ENCODE data around the gene ABCD1.

The ABCD1 gene

DNA sequence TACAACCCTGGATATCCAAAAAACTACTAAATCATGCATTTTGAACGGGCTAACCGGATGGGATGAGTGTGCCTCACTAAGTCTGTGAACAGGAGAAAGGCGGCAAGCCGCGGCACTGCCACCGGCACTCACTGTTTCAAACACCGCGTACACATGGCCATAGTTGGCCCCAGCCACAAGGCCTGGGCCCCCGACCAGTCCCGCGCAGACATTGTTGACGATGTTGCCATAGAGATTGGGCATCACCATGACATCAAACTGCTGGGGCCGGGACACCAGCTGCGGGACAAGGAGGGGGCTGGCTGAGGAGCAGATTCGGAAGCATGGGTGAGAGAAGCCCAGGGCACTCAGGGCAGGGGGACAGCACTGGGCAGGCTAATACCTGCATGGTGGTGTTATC, 62.0 kb downstream of the ABCD1 start:
- H3K4me3 Mint-ChIP-seq = no peak overlapping the region
- no peaks in the 10 kb centered on the region for H3K9me3 Mint-ChIP-seq
- DNase-seq (no peak), ATAC-seq (replicated peaks) (no peak)
- H3K27me3 Mint-ChIP-seq = no peaks in the 10 kb centered on the region
- no peaks in the 10 kb centered on the region for H3K4me1 Mint-ChIP-seq (ENCODE audit: low read depth in 2 of 2)
- H3K27ac Mint-ChIP-seq = no peak overlapping the region
- H3K36me3 Mint-ChIP-seq (ENCODE audit: insufficient read depth) = peaks cover 20% of the 10 kb centered on the region

DNA sequence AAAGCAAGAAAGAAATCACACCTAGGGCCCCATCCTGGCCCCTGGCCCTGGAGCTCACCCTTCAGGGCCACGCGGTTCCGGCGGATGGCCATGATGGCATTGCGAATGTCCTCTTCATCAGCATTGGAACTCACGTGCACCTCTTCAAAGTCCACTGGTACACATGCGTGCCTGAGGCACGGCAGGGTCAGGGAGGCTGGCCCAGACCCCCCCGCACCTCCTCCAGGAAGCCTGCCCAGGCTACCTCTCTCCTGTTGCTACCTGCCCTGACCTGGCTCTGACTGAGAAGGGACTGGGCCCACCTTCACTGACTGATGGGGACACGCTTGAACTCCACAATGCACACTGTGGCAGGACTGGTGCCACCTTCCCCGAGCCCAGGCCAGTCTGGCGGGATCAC, 65.0 kb downstream of the ABCD1 start:
- ATAC-seq (replicated peaks) (no peak), DNase-seq (no peak)
- Mint-ChIP-seq H3K27me3 (no peaks in the 10 kb centered on the region), H3K36me3 (ENCODE audit: insufficient read depth) (peaks cover 28% of the 10 kb centered on the region), H3K4me3 (no peak overlapping the region), H3K9me3 (no peaks in the 10 kb centered on the region), H3K4me1 (ENCODE audit: low read depth in 2 of 2) (peaks cover 6 to 7% of the 10 kb centered on the region in 2 donors), H3K27ac (no peak overlapping the region)

DNA sequence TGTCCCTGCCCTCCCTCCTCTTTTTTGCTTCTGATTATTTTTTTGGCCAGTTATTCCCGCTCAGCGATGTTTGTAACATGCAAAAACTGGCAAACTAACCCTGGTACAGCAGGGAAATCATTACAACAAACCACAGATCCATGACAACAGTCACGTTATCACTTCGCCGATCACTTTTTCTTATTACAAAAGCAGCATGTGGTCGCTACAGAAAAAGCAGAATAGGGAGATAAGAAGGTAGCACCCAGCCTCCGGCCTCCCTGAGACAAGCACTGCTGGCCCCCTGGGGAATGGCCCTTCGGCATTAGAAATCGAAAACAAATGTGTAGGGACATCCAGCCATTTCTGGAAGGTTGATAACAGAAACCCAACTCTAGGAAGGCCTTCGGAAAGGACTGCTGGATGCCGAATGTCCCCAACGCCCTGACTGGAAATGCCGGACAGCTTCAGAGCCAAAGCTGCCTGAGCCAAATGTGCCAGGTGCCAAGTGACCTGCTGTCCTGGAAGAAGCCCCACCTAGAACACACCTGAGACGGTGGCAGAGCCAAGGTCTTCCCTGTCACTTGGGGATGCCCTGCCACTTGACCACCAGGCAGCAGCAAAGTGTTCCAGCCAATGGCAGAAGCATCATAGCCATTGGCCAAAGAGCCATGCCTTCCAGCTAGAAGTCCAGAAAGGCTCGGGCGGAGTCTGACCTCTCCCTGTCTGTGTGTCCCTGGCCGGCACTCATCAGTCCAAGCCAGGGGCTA, 66.6 kb downstream of the ABCD1 start:
- no peaks in the 10 kb centered on the region for H3K27me3 Mint-ChIP-seq
- H3K4me3 Mint-ChIP-seq = no peak overlapping the region
- H3K27ac Mint-ChIP-seq = no peak overlapping the region

DNA sequence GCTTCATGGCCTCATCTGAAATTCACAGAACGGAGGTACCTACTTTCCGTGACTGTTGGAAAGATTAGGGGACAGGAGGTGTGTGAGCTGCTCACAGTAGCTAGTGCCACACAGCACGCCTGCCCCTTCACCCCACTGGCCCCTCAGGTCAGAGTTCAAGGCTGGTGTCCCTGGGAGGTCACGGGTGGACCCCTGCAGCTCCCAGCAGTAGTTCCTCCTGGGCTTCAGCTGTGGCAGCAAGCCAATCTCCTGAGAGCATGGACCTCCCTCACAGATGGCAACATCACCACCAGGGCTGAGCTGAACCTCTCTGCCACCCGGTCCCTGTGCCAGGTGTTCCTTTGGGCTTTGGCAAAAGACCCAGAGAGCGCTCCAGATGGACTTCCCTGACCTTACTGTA, 67.7 kb downstream of the ABCD1 start:
- H3K27me3 Mint-ChIP-seq = no peaks in the 10 kb centered on the region
- H3K9me3 Mint-ChIP-seq = no peaks in the 10 kb centered on the region
- peaks cover 27% of the 10 kb centered on the region for H3K36me3 Mint-ChIP-seq (ENCODE audit: insufficient read depth)
- DNase-seq (no peak), ATAC-seq (replicated peaks) (no peak)
- no peak overlapping the region for H3K27ac Mint-ChIP-seq
- H3K4me1 Mint-ChIP-seq (ENCODE audit: low read depth in 2 of 2) = peaks cover 17 to 19% of the 10 kb centered on the region in 2 donors
- H3K4me3 Mint-ChIP-seq = no peak overlapping the region

More for the DNA sequence above, 66.6 kb downstream of the ABCD1 start:
- DNase-seq = no peak
- no peak for ATAC-seq (replicated peaks)
- Mint-ChIP-seq H3K4me1 (ENCODE audit: low read depth in 2 of 2) (peaks cover 15 to 18% of the 10 kb centered on the region in 2 donors), H3K9me3 (no peaks in the 10 kb centered on the region), H3K36me3 (ENCODE audit: insufficient read depth) (peaks cover 31% of the 10 kb centered on the region)

DNA sequence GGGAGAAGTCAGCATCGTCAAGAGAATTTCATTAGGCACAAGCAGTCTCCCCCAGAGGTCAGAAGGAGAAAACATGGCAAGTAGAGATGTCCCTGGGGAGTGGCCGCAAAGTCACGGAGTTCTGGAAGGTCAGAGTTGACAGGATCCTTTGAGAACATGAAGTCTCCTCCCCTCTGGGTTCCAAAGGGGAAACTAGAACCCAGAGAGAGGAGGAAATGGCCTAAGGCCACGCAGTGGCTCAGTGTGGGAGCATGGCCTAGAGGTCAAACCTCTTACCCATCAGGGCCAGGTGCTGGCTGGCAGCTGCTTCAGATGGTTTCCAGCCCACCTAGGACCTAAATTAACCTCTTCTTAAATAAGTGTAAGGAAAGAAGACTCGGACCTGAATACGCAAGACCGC, 68.6 kb downstream of the ABCD1 start:
- peak overlapping the region; percentile 95 to 97 for H3K27ac Mint-ChIP-seq
- H3K27me3 Mint-ChIP-seq = no peaks in the 10 kb centered on the region
- no peak for ATAC-seq (replicated peaks)
- no peak for DNase-seq
- H3K36me3 Mint-ChIP-seq (ENCODE audit: insufficient read depth) = peaks cover 24% of the 10 kb centered on the region
- H3K4me1 Mint-ChIP-seq (ENCODE audit: low read depth in 2 of 2) = peaks cover 17 to 22% of the 10 kb centered on the region in 2 donors
- H3K9me3 Mint-ChIP-seq = no peaks in the 10 kb centered on the region
- peak overlapping the region; percentile 84 to 91 for H3K4me3 Mint-ChIP-seq

Data from effector memory CD8-positive, alpha-beta T cell (primary cell).